Endothelial cell of umbilical vein (primary cell): Measurements from ENCODE around the gene NAP1L4. TPM values are rescaled to one million over a fixed set of nuclear protein-coding genes. Genes with fewer than 3 reads are reported as not detected.

Source experiments
- BruUV-seq: library from RNA; stranded (reverse); fragments of 400-500 nt; replicated peaks from 2 replicates; lab custom pipeline; 2021; lab: Mats Ljungman, UMichigan
- CTCF ChIA-PET: fragments of 300-600, 350-600 bp; sonication (Branson Sonifier 250); formaldehyde crosslinking; loops from one replicate; lab custom pipeline; 2021; ENCODE audit warnings: antibody characterized with exemption, inconsistent platforms; lab: Charles Lee
- POLR2A ChIA-PET: fragments of 300-600, 350-600 bp; sonication (Branson Sonifier 250); formaldehyde crosslinking; loops from one replicate; lab custom pipeline; 2021; ENCODE audit warnings: antibody characterized with exemption, inconsistent platforms; lab: Charles Lee
- DNase-seq: peaks from one replicate; pipeline ENCODE4 v3.0.0-alpha.2; 2011; ENCODE audit warnings: low read depth, low spot score
- FAIRE-seq: peaks from 2 replicates; lab custom pipeline; 2011; peaks lifted over from hg19 to GRCh38; lab: Jason Lieb, UNC
- H2AFZ ChIP-seq: 2 replicates; pipeline ENCODE4 v1.6.0; 2012; ENCODE audit warnings: low read depth, low read length, control low read depth, inconsistent platforms
- H3K27ac ChIP-seq: 2 replicates; pipeline ENCODE4 v1.5.1; 2011; ENCODE audit warnings: low read depth, mild to moderate bottlenecking, control low read depth, low read length, moderate library complexity; ENCODE audit not compliant: insufficient read depth
- H3K27me3 ChIP-seq, 2 experiments: 2 replicates each; pipeline versions ENCODE4 v1.6.0 to v1.6.1; 2011; ENCODE audit warnings: low read length in 2 of 2, mixed read lengths in 1 of 2; ENCODE audit not compliant: control insufficient read depth in 2 of 2, insufficient read depth in 2 of 2
- H3K36me3 ChIP-seq, 2 experiments: 2 replicates in 1 of 2; 3 replicates in 1 of 2; pipeline ENCODE4 v1.5.1; 2011; ENCODE audit warnings: low read length in 2 of 2, mild to moderate bottlenecking in 1 of 2, moderate library complexity in 1 of 2; ENCODE audit not compliant: control insufficient read depth in 2 of 2, insufficient read depth in 2 of 2; ENCODE audit errors: extremely low read depth in 1 of 2
- H3K4me1 ChIP-seq: 3 replicates; pipeline ENCODE4 v1.5.1; 2011; ENCODE audit warnings: mild to moderate bottlenecking, low read length; ENCODE audit not compliant: control insufficient read depth, insufficient read depth; ENCODE audit errors: extremely low read depth
- H3K4me2 ChIP-seq: 2 replicates; pipeline ENCODE4 v1.6.1; 2011; ENCODE audit warnings: low read length, control low read depth, mixed read lengths; ENCODE audit not compliant: insufficient read depth
- H3K4me3 ChIP-seq, 3 experiments: fragments of 200-600 bp in 1 of 3; sonication (generic), shearing (Covaris generic) in 1 of 3; replicated peaks in 1 of 3; 2 replicates each; pipeline ENCODE4 v1.5.1; 2011 to 2016; ENCODE audit warnings: control low read depth in 3 of 3, low read length in 3 of 3, mild to moderate bottlenecking in 2 of 3, inconsistent platforms in 1 of 3, low read depth in 1 of 3, moderate library complexity in 1 of 3; ENCODE audit not compliant: insufficient read depth in 1 of 3
- H3K79me2 ChIP-seq: 2 replicates; pipeline ENCODE4 v1.6.0; 2012; ENCODE audit warnings: low read length, inconsistent platforms; ENCODE audit not compliant: control insufficient read depth, insufficient read depth
- H3K9ac ChIP-seq: replicated peaks from 2 replicates; pipeline ENCODE3; 2011; ENCODE audit warnings: low read length, control low read depth; ENCODE audit not compliant: insufficient read depth; ENCODE audit errors: extremely low read depth
- H3K9me1 ChIP-seq: replicated peaks from 3 replicates; pipeline ENCODE4 v1.6.0; 2011; ENCODE audit warnings: mild to moderate bottlenecking, low read length; ENCODE audit not compliant: control insufficient read depth, insufficient read depth; ENCODE audit errors: extremely low read depth
- H3K9me3 ChIP-seq: replicated peaks from 2 replicates; pipeline ENCODE4 v1.5.1; 2012; ENCODE audit warnings: low read length, inconsistent platforms; ENCODE audit not compliant: control insufficient read depth, insufficient read depth
- H4K20me1 ChIP-seq: replicated peaks from 2 replicates; pipeline ENCODE3; 2011; ENCODE audit warnings: mild to moderate bottlenecking, low read length; ENCODE audit not compliant: control insufficient read depth, insufficient read depth; ENCODE audit errors: extremely low read depth
- EZH2 ChIP-seq: IDR thresholded peaks from 2 replicates; pipeline ENCODE4 v1.6.1; 2012; ENCODE audit warnings: borderline replicate concordance, low read depth, mild to moderate bottlenecking, moderate library complexity, low read length, inconsistent platforms; ENCODE audit not compliant: severe bottlenecking
- FOS ChIP-seq: IDR thresholded peaks from 2 replicates; pipeline ENCODE4 v1.6.1; 2011; ENCODE audit warnings: mild to moderate bottlenecking, low read length, moderate library complexity, borderline replicate concordance; ENCODE audit not compliant: insufficient read depth
- GATA2 ChIP-seq: IDR thresholded peaks from 2 replicates; pipeline ENCODE4 v1.7.0; 2011; ENCODE audit warnings: low read depth, mild to moderate bottlenecking, moderate library complexity, mixed read lengths, low read length; ENCODE audit not compliant: insufficient read length, insufficient read depth
- JUN ChIP-seq: IDR thresholded peaks from 2 replicates; pipeline ENCODE4 v1.6.1; 2011; ENCODE audit warnings: borderline replicate concordance, low read depth; ENCODE audit not compliant: insufficient read length, insufficient read depth
- MYC ChIP-seq: IDR thresholded peaks from one replicate; pipeline ENCODE4 v1.6.1; 2011; ENCODE audit warnings: mild to moderate bottlenecking, low read depth, low read length
- POLR2A ChIP-seq: IDR thresholded peaks from 2 replicates; pipeline ENCODE4 v1.6.1; 2012; ENCODE audit warnings: low read depth, mild to moderate bottlenecking, control low read depth, low read length
- POLR2AphosphoS5 ChIP-seq: IDR thresholded peaks from 2 replicates; pipeline ENCODE4 v1.6.1; 2012; ENCODE audit warnings: low read depth, mild to moderate bottlenecking, control low read depth, low read length, moderate library complexity; ENCODE audit not compliant: insufficient read depth
- dilution Hi-C: fragments of 300-500 bp; cut with MboI; formaldehyde crosslinking; loops from one replicate; pipeline ENCODE4 v1.15.0; 2019; ENCODE audit warnings: low sequenced_read_pairs; ENCODE audit not compliant: extremely low pct_ligation_motif_present
- intact Hi-C: fragments of 100-400 bp; cut with micrococcal nuclease; formaldehyde crosslinking; loops from one replicate; pipeline ENCODE4 v1.10.0; 2022
- polyA plus RNA-seq, 4 experiments: library from polyadenylated mRNA; depleted of rRNA in 3 of 4; stranded (reverse) in 3 of 4; unstranded in 1 of 4; fragments of >200 nt; gene quantifications; 2 replicates each; pipeline versions ENCODE4 v1.2.1 to v1.2.3, GENCODE V29; 2011 to 2012; ENCODE audit warnings: missing spikeins in 1 of 4
- total RNA-seq: library from RNA; stranded (reverse); gene quantifications from 2 replicates; pipeline ENCODE4 v1.2.3, GENCODE V29; 2021
- TF ChIP-seq, protein P1 (sequence below): IDR thresholded peaks from 2 replicates; pipeline ENCODE4 v1.6.1; 2011; ENCODE audit not compliant: insufficient read depth, insufficient read length
- TF ChIP-seq, protein P2 (sequence below), 2 donors: IDR thresholded peaks; 1 replicate in 1 of 2; 2 replicates in 1 of 2; pipeline ENCODE4 v1.5.1; 2011; ENCODE audit warnings: low read length in 2 of 2, mild to moderate bottlenecking in 2 of 2, moderate library complexity in 2 of 2, control low read depth in 1 of 2, inconsistent platforms in 1 of 2, low read depth in 1 of 2; ENCODE audit not compliant: insufficient read depth in 1 of 2; ENCODE audit errors: extremely low read depth in 1 of 2

Gene NAP1L4
- total and polyA plus RNA-seq, 2 donors (not counting 3 experiments of a cell fraction or from before 2014, with no cell fraction given), result 100.0 to 177 TPM

DNA sequence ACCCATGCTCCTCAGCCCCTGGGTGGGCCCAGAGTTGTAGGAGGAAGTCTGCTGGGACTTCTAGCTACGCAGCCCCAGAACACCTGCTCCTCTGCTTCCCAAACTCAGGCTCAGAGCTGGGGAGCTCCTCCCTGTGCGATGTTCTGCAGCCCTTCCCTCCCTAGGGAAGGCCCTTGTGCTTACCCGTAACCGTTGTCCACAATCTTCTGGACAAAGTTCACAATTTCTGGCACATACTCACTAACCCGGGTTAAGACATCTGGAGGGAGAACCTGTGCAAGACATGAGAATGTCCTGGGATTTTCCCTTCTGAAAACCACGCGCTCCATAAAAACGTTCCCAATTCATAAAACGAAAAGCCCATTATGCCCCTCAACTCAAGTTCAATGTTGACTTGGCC, 36.7 kb upstream of the NAP1L4 start:
- Histone ChIP-seq H4K20me1 (no peaks in the 10 kb centered on the region), H3K4me1 (peaks cover 6% of the 10 kb centered on the region), H3K4me2 (no peak overlapping the region), H2AFZ (no peak overlapping the region), H3K9ac (no peak overlapping the region), H3K36me3 (peaks cover 3 to 28% of the 10 kb centered on the region in 2 experiments), H3K9me3 (no peaks in the 10 kb centered on the region), H3K27me3 (no peaks in the 10 kb centered on the region), H3K9me1 (no peaks in the 10 kb centered on the region), H3K79me2 (peaks cover 2% of the 10 kb centered on the region), H3K27ac (no peak overlapping the region), H3K4me3 (no peak overlapping the region)
- DNase-seq (no peak), FAIRE-seq (no peak)
- dilution Hi-C loops, result no loop called here
- ChIA-PET CTCF (interaction anchor here (1.6 kb wide), 1 partner anchor 9 kb away, joined by 7 read pairs; no protein-coding TSS in a partner anchor), POLR2A (no interaction called here)
- TF ChIP-seq, protein P1, sequence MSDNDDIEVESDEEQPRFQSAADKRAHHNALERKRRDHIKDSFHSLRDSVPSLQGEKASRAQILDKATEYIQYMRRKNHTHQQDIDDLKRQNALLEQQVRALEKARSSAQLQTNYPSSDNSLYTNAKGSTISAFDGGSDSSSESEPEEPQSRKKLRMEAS, result no peak
- no peak for TF ChIP-seq EZH2
- TF ChIP-seq, protein P2, sequence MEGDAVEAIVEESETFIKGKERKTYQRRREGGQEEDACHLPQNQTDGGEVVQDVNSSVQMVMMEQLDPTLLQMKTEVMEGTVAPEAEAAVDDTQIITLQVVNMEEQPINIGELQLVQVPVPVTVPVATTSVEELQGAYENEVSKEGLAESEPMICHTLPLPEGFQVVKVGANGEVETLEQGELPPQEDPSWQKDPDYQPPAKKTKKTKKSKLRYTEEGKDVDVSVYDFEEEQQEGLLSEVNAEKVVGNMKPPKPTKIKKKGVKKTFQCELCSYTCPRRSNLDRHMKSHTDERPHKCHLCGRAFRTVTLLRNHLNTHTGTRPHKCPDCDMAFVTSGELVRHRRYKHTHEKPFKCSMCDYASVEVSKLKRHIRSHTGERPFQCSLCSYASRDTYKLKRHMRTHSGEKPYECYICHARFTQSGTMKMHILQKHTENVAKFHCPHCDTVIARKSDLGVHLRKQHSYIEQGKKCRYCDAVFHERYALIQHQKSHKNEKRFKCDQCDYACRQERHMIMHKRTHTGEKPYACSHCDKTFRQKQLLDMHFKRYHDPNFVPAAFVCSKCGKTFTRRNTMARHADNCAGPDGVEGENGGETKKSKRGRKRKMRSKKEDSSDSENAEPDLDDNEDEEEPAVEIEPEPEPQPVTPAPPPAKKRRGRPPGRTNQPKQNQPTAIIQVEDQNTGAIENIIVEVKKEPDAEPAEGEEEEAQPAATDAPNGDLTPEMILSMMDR (IDR thresholded peaks at IDR 0.05; ENCODE audit: extremely low read depth in 1 of 2, insufficient read depth in 1 of 2, low read depth in 1 of 2, low read length in 2 of 2), result no peak
- TF ChIP-seq FOS, result no peak
- no peak for TF ChIP-seq JUN
- TF ChIP-seq POLR2A, result no peak
- no peak for TF ChIP-seq POLR2AphosphoS5
- TF ChIP-seq GATA2, result no peak
- TF ChIP-seq MYC, result no peak
- BruUV-seq, result no TSS peak
- intact Hi-C loops, result no loop called here
